KMS-11 (cell line): Measurements from ENCODE around the gene TCF7L2.

Source experiments
- H2AFZ ChIP-seq: fragments of 200-600 bp; sonication (generic); 2 replicates; pipeline ENCODE4 v1.6.1; 2016; ENCODE audit warnings: antibody characterized with exemption, mixed run types, low read depth
- H3K27ac ChIP-seq: fragments of 200-600 bp; sonication (generic); 2 replicates; pipeline ENCODE4 v1.6.1; 2016; ENCODE audit warnings: mild to moderate bottlenecking, mixed run types
- H3K27me3 ChIP-seq: fragments of 200-600 bp; sonication (generic); 2 replicates; pipeline ENCODE4 v1.6.1; 2017; ENCODE audit warnings: mild to moderate bottlenecking, low read depth, mixed run types, moderate library complexity; ENCODE audit not compliant: insufficient read depth
- H3K36me3 ChIP-seq: fragments of 200-600 bp; sonication (generic); 2 replicates; pipeline ENCODE4 v1.6.1; 2017; ENCODE audit warnings: mild to moderate bottlenecking, mixed run types; ENCODE audit not compliant: insufficient read depth
- H3K4me1 ChIP-seq: fragments of 200-600 bp; sonication (generic); 2 replicates; pipeline ENCODE4 v1.6.1; 2016; ENCODE audit warnings: mild to moderate bottlenecking, low read depth, mixed run types; ENCODE audit not compliant: poor library complexity, severe bottlenecking
- H3K4me2 ChIP-seq: fragments of 200-600 bp; sonication (generic); 2 replicates; pipeline ENCODE4 v1.7.0; 2016; ENCODE audit warnings: mild to moderate bottlenecking, mixed run types
- H3K4me3 ChIP-seq: fragments of 200-600 bp; sonication (generic); IDR thresholded peaks from 2 replicates; pipeline ENCODE4 v1.6.1; 2017; ENCODE audit warnings: low read depth, low read length, mixed read lengths; ENCODE audit not compliant: insufficient read depth
- H3K79me2 ChIP-seq: fragments of 200-600 bp; sonication (generic); 2 replicates; pipeline ENCODE4 v1.6.1; 2016; ENCODE audit warnings: low read depth, mixed run types; ENCODE audit not compliant: insufficient read depth
- H3K9ac ChIP-seq: fragments of 200-600 bp; sonication (generic); 2 replicates; pipeline ENCODE4 v1.6.1; 2016; ENCODE audit warnings: mild to moderate bottlenecking, mixed run types
- H4K20me1 ChIP-seq: fragments of 200-600 bp; sonication (generic); 2 replicates; pipeline ENCODE4 v1.6.1; 2016; ENCODE audit warnings: mild to moderate bottlenecking, mixed run types; ENCODE audit not compliant: insufficient read depth
- TF ChIP-seq, protein P1 (sequence below): fragments of 200-600 bp; sonication (generic); conservative IDR thresholded peaks from 2 replicates; pipeline ENCODE4 v1.6.1; 2017; ENCODE audit warnings: low read depth, mild to moderate bottlenecking, antibody characterized with exemption, low read length, moderate library complexity, mixed read lengths

TCF7L2 gene

DNA sequence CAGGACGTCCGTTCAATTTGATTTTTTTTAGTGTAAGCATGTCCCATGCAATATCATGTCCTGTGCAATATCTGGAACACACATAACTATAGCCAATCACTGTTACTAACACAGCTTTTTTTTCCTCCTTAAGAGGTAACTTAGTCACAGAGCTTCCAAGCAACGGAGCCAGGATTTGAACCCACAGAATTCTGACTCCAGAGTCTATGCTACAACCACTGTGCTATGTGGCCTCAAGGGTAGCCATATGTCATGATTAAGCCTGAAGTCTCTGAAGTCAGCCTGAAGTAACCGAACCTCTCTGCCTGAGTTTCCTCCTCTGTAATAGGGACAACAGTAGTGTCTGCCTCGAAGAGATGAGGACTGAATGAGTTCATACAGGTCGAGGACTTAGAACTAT is 42.2 kb upstream of the TCF7L2 start:
- no peaks in the 10 kb centered on the region for H3K36me3 ChIP-seq

DNA sequence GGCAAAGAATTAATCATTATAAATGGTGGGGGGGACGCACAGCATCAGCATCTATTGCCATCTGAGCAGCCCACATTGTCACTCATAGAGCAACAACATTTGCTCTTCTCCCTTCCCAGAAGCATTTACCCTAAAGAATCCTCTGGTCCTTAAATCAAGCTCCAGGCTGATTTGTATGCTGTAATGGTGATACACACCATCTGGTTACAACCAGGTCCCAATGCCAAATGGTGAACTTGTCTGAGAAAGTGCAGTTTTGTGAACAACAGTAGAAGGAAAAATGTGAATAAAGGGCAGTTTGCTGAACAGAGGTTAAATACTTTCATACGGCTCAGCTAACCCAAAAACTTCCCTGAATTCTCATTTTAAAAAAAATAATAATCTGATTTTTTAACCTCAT is 38.8 kb upstream of the TCF7L2 start:
- Histone ChIP-seq H3K9ac (no peak overlapping the region), H3K4me2 (no peak overlapping the region), H2AFZ (no peak overlapping the region), H3K36me3 (no peaks in the 10 kb centered on the region), H3K27me3 (no peaks in the 10 kb centered on the region), H4K20me1 (no peaks in the 10 kb centered on the region), H3K27ac (no peak overlapping the region), H3K4me3 (no peak overlapping the region), H3K79me2 (no peaks in the 10 kb centered on the region), H3K4me1 (no peaks in the 10 kb centered on the region)
- TF ChIP-seq, protein P1, sequence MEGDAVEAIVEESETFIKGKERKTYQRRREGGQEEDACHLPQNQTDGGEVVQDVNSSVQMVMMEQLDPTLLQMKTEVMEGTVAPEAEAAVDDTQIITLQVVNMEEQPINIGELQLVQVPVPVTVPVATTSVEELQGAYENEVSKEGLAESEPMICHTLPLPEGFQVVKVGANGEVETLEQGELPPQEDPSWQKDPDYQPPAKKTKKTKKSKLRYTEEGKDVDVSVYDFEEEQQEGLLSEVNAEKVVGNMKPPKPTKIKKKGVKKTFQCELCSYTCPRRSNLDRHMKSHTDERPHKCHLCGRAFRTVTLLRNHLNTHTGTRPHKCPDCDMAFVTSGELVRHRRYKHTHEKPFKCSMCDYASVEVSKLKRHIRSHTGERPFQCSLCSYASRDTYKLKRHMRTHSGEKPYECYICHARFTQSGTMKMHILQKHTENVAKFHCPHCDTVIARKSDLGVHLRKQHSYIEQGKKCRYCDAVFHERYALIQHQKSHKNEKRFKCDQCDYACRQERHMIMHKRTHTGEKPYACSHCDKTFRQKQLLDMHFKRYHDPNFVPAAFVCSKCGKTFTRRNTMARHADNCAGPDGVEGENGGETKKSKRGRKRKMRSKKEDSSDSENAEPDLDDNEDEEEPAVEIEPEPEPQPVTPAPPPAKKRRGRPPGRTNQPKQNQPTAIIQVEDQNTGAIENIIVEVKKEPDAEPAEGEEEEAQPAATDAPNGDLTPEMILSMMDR, result no peak

More for the DNA sequence above, 42.2 kb upstream of the TCF7L2 start:
- Histone ChIP-seq H3K4me2 (no peak overlapping the region), H3K27ac (no peak overlapping the region), H3K4me1 (no peaks in the 10 kb centered on the region), H3K79me2 (no peaks in the 10 kb centered on the region), H3K4me3 (no peak overlapping the region), H3K27me3 (no peaks in the 10 kb centered on the region), H3K9ac (no peak overlapping the region), H2AFZ (no peak overlapping the region), H4K20me1 (no peaks in the 10 kb centered on the region)
- TF ChIP-seq, protein P1, result no peak

DNA sequence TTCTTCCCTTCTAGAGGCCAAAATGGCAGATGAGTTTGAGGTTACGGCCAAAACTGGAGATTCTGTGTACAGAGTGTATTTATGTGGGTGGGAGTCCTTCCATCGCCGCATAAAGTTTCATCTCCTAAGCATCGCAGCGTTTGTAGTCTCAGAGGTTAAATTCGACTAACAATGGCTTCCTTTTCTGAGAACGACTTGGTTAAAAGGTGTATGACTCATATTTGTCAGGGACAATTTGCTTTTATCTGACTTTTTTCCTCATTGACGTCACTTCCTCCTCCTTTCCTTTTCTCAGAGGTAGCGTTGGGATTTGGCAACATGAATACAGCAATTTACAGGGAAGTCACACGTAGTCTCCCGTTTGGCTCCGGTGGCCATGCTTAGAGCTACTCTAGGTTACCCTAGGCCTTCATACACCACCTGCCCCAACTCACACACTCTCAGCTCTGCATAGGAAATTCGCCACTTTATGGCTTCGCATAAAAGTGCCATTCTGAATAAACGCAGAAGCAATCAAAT is 37.6 kb upstream of the TCF7L2 start:
- Histone ChIP-seq H3K9ac (no peak overlapping the region), H3K4me2 (no peak overlapping the region), H3K27me3 (no peaks in the 10 kb centered on the region), H4K20me1 (no peaks in the 10 kb centered on the region), H2AFZ (no peak overlapping the region), H3K36me3 (no peaks in the 10 kb centered on the region), H3K4me1 (no peaks in the 10 kb centered on the region), H3K4me3 (no peak overlapping the region), H3K27ac (no peak overlapping the region), H3K79me2 (no peaks in the 10 kb centered on the region)
- TF ChIP-seq, protein P1, result no peak

DNA sequence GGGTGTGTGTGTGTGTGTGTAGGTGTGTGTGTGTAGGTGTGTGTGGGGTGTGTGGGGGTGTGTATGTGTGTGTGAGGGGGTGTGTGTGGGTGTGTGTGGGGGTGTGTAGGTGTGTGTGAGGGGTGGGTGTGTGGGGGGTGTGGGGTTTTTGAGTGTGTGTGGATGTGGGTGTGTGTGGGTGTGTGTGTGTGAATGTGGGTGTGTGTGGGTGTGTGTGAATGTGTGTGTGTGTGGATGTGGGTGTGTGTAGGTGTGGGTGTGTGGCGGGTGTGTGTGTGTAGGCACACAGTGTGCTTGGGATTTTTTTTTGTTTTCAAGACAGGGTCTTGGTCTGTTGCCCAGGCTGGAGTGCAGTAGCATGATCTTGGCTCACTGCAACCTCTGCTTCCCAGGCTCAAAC is 36.8 kb upstream of the TCF7L2 start:
- Histone ChIP-seq H3K27ac (no peak overlapping the region), H3K4me3 (no peak overlapping the region), H3K4me1 (no peaks in the 10 kb centered on the region), H3K36me3 (no peaks in the 10 kb centered on the region), H4K20me1 (no peaks in the 10 kb centered on the region), H3K27me3 (no peaks in the 10 kb centered on the region), H3K79me2 (no peaks in the 10 kb centered on the region), H2AFZ (no peak overlapping the region), H3K4me2 (no peak overlapping the region), H3K9ac (no peak overlapping the region)
- TF ChIP-seq, protein P1, result no peak
